Fibroblast of lung (primary cell): ENCODE results near the gene TUBB. TPM values are rescaled to one million over a fixed set of nuclear protein-coding genes. Genes with fewer than 3 reads are reported as not detected.
"Not testable (repeated sequence)": the region's sequence is repeated elsewhere in the genome, so short reads cannot be mapped to it uniquely, and the experiment has no call there.

Experiments
- DNase-seq, 2 donors: peaks; one replicate each; pipeline versions ENCODE4 v3.0.0 to v3.0.0-alpha.2; 2010; ENCODE audit warnings: low read depth in 2 of 2
- H2AFZ ChIP-seq: 2 replicates; pipeline ENCODE4 v1.5.1; 2012; ENCODE audit warnings: low read length, control low read depth, inconsistent platforms
- H3K27ac ChIP-seq: 2 replicates; pipeline ENCODE4 v1.5.1; 2011; ENCODE audit warnings: low read length, control low read depth; ENCODE audit not compliant: insufficient read depth
- H3K27me3 ChIP-seq: 2 replicates; pipeline ENCODE4 v1.5.1; 2011; ENCODE audit warnings: mild to moderate bottlenecking, low read length; ENCODE audit not compliant: control insufficient read depth, insufficient read depth
- H3K36me3 ChIP-seq: 2 replicates; pipeline ENCODE4 v1.5.1; 2011; ENCODE audit warnings: low read length; ENCODE audit not compliant: control insufficient read depth, insufficient read depth
- H3K4me1 ChIP-seq: 2 replicates; pipeline ENCODE4 v1.5.1; 2011; ENCODE audit warnings: low read length; ENCODE audit not compliant: control insufficient read depth, insufficient read depth; ENCODE audit errors: extremely low read depth
- H3K4me2 ChIP-seq: 2 replicates; pipeline ENCODE4 v1.5.1; 2011; ENCODE audit warnings: low read length, control low read depth; ENCODE audit not compliant: insufficient read depth; ENCODE audit errors: extremely low read depth
- H3K4me3 ChIP-seq, 4 experiments: fragments of 200-600 bp in 1 of 4; sonication (generic) in 1 of 4; replicated peaks in 1 of 4; 2 replicates each; pipeline ENCODE4 v1.5.1; 2011 to 2016; ENCODE audit warnings: low read length in 4 of 4, low read depth in 3 of 4, mild to moderate bottlenecking in 3 of 4, control low read depth in 2 of 4, inconsistent platforms in 1 of 4, mixed read lengths in 1 of 4; ENCODE audit not compliant: insufficient read depth in 1 of 4; ENCODE audit errors: control extremely low read depth in 1 of 4
- H3K79me2 ChIP-seq: 2 replicates; pipeline ENCODE4 v1.5.1; 2012; ENCODE audit warnings: mild to moderate bottlenecking, low read length, inconsistent platforms; ENCODE audit not compliant: control insufficient read depth, insufficient read depth
- H3K9ac ChIP-seq: 2 replicates; pipeline ENCODE4 v1.5.1; 2011; ENCODE audit warnings: mild to moderate bottlenecking, low read length, control low read depth; ENCODE audit not compliant: insufficient read depth
- H3K9me3 ChIP-seq: 2 replicates; pipeline ENCODE4 v1.5.1; 2012; ENCODE audit warnings: low read depth, low read length; ENCODE audit not compliant: control insufficient read depth, insufficient read depth
- H4K20me1 ChIP-seq: 2 replicates; pipeline ENCODE4 v1.5.1; 2011; ENCODE audit warnings: low read length; ENCODE audit not compliant: control insufficient read depth, insufficient read depth; ENCODE audit errors: extremely low read depth
- CTCF ChIP-seq, 2 donors: IDR thresholded peaks in 1 of 2; conservative IDR thresholded peaks in 1 of 2; 1 replicate in 1 of 2; 2 replicates in 1 of 2; pipeline ENCODE4 v1.5.1; 2011 to 2012; ENCODE audit warnings: low read length in 2 of 2, control low read depth in 1 of 2, inconsistent platforms in 1 of 2, low read depth in 1 of 2, mild to moderate bottlenecking in 1 of 2
- EZH2 ChIP-seq: IDR thresholded peaks from 2 replicates; pipeline ENCODE4 v1.5.1; 2012; ENCODE audit warnings: low read length, control low read depth, mild to moderate bottlenecking; ENCODE audit errors: missing control alignments
- polyA plus RNA-seq, 2 donors: library from polyadenylated mRNA; depleted of rRNA in 1 of 2; stranded (reverse) in 1 of 2; unstranded in 1 of 2; fragments of >200 nt; gene quantifications; 2 replicates each; pipeline ENCODE4 v1.2.1, GENCODE V29; 2011 to 2012; ENCODE audit warnings: missing spikeins in 1 of 2
- total RNA-seq: library from RNA; depleted of rRNA; stranded (reverse); fragments of >200 nt; gene quantifications from 2 replicates; pipeline ENCODE4 v1.2.1, GENCODE V29; 2014

TUBB gene
- total and polyA plus RNA-seq, 2 donors (not counting 1 experiment from before 2014, with no cell fraction given) = 551 to 1,493 TPM

DNA sequence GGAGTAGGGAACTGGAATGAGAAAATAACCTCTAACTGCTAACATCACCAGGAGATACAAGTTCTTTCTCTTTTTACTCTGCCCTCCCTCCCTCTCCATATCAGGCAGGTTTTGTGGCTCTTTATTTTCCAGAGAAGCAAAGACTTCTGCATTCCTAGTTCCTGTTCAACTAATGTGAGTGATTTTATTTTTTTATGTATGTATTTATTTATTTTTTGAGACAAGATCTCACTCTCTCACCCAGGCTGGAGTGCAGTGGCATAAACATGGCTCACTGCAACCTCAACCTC, 30.2 kb downstream of the TUBB start:
- H3K27ac ChIP-seq = peak overlapping the region; percentile 26
- no peaks in the 10 kb centered on the region for H4K20me1 ChIP-seq
- H2AFZ ChIP-seq = no peak overlapping the region
- DNase-seq = no peak
- H3K4me2 ChIP-seq = no peak overlapping the region
- no peaks in the 10 kb centered on the region for H3K27me3 ChIP-seq
- no peaks in the 10 kb centered on the region for H3K79me2 ChIP-seq
- no peaks in the 10 kb centered on the region for H3K9me3 ChIP-seq
- H3K4me1 ChIP-seq = peaks cover 30% of the 10 kb centered on the region
- TF ChIP-seq EZH2 (no peak), CTCF (conservative IDR thresholded peaks at IDR 0.05 in 1 of 2, IDR thresholded peaks at IDR 0.05 in 1 of 2; ENCODE audit: low read depth in 1 of 2, low read length in 2 of 2) (no peak)
- H3K36me3 ChIP-seq = no peaks in the 10 kb centered on the region
- no peak overlapping the region for H3K9ac ChIP-seq
- no peak overlapping the region for H3K4me3 ChIP-seq

DNA sequence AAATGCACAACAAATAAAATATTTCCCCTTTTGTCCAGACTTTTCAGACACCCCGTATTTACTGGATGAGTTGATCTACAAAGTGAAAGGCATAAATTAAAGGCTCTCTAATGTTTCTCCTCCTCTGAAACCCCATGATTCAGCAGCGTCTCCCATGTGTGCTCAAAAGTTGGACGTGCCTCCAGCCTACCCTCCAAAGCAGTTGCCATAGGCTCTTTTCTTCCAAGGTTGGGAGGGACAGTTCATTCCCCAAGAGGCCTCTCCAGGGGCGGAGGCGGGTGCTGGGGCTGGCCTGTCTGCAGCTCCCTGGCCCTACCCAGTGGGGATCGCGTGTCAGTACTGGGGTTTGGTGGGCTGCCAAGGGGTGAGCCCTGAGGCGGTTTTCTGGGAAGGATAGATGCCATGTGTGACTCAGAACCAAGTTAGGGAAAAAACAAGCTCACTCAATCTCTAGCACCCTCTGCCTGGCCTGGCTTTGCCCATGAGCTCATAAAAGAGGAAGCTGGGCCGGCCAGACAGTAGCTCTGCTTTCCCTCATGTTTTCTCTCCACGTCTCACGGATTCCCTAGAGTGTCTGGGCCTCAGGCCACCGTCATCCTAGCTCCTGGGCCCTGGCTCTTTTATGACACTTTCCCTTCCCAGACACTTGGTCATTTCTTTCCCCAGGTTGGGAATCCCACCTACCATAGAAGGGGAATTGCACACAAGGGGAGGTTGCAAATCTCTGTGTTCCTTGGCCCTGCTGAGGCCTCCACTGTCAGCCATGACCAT, 32.2 kb downstream of the TUBB start:
- Histone ChIP-seq H3K79me2 (no peaks in the 10 kb centered on the region), H2AFZ (no peak overlapping the region), H4K20me1 (no peaks in the 10 kb centered on the region), H3K9me3 (no peaks in the 10 kb centered on the region), H3K36me3 (no peaks in the 10 kb centered on the region), H3K27me3 (no peaks in the 10 kb centered on the region), H3K27ac (peak overlapping the region; percentile 85), H3K4me2 (peak overlapping the region; percentile 70), H3K4me1 (peaks cover 30% of the 10 kb centered on the region), H3K9ac (peak overlapping the region; percentile 65), H3K4me3 (peak overlapping the region; percentile 16 to 29 (median 20))
- peak in 1 of 2 donors; percentile 10 for TF ChIP-seq CTCF (conservative IDR thresholded peaks at IDR 0.05 in 1 of 2, IDR thresholded peaks at IDR 0.05 in 1 of 2; ENCODE audit: low read depth in 1 of 2, low read length in 2 of 2)
- no peak for TF ChIP-seq EZH2
- peak; percentile 100 for DNase-seq

DNA sequence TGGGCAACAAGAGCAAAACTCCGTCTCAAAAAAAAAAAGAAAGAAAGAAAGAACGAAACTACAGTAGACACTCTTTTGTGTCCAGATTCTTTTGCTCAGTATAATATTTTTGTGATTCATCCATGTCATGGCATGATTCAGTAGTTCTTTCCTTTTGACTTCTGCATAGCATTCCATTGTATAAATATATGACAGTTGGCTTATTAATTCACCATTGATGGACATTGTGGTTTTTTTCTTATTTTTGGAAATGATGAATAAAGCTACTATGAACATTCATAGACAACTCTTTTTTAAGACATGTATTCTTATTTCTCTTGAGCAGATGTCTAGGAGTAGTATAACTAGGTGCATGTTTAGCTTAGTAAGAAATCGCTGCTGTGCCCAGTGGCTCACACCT, 34.5 kb downstream of the TUBB start:
- DNase-seq = peak in 1 of 2 donors; percentile 88
- Histone ChIP-seq H3K9me3 (no peaks in the 10 kb centered on the region), H3K27me3 (no peaks in the 10 kb centered on the region), H4K20me1 (no peaks in the 10 kb centered on the region), H3K9ac (no peak overlapping the region), H3K79me2 (no peaks in the 10 kb centered on the region), H3K36me3 (no peaks in the 10 kb centered on the region), H3K4me2 (no peak overlapping the region), H3K4me3 (no peak overlapping the region), H2AFZ (no peak overlapping the region), H3K4me1 (peaks cover 27% of the 10 kb centered on the region), H3K27ac (peak overlapping the region; percentile 44)
- no peak for TF ChIP-seq CTCF (conservative IDR thresholded peaks at IDR 0.05 in 1 of 2, IDR thresholded peaks at IDR 0.05 in 1 of 2; ENCODE audit: low read depth in 1 of 2, low read length in 2 of 2)
- TF ChIP-seq EZH2 = no peak

- peaks cover 29% of the 10 kb centered on the region for H3K4me1 ChIP-seq
- not testable (repeated sequence) for DNase-seq, H3K79me2 ChIP-seq, H3K9ac ChIP-seq, H3K4me2 ChIP-seq, H3K4me3 ChIP-seq, H4K20me1 ChIP-seq, H3K27ac ChIP-seq, H3K9me3 ChIP-seq, H3K27me3 ChIP-seq, H2AFZ ChIP-seq, H3K36me3 ChIP-seq
Measured at GRCh38 chr6:30756405-30757003, 36.4 kb downstream of the TUBB start.
